GM12878 (cell line): ENCODE data around the gene CADPS. TPM values are rescaled to one million over a fixed set of nuclear protein-coding genes. Genes with fewer than 3 reads are reported as not detected.

ENCODE experiments used
- ATAC-seq: fragments of 200-7000 bp; cut with Tn5 transposase; 3 replicates; pipeline ENCODE4 v1.9.1; 2020; ENCODE audit warnings: mild to moderate bottlenecking, moderate library complexity
- BruUV-seq: library from RNA; stranded (reverse); fragments of 400-500 nt; replicated peaks from 2 replicates; lab custom pipeline; 2021; lab: Mats Ljungman, UMichigan
- CTCF ChIA-PET: fragments of 300-600 bp; sonication (Branson Sonifier 250); formaldehyde crosslinking; extraction: SDS; loops from one replicate; lab custom pipeline; 2021; ENCODE audit warnings: inconsistent platforms; lab: Yijun Ruan, JAX
- POLR2A ChIA-PET: fragments of 350-600 bp; formaldehyde crosslinking; extraction: SDS; loops from one replicate; lab custom pipeline; 2021; ENCODE audit warnings: inconsistent platforms; lab: Charles Lee
- RAD21 ChIA-PET: fragments of 300-600 bp; sonication (Branson Sonifier 250); formaldehyde crosslinking; loops from one replicate; lab custom pipeline; 2023; ENCODE audit warnings: antibody characterized with exemption; ENCODE audit not compliant: unreplicated experiment; lab: Charles Lee
- SMC1A ChIA-PET: fragments of 300-600 bp; sonication (Branson Sonifier 250); formaldehyde crosslinking; loops from one replicate; lab custom pipeline; 2023; ENCODE audit not compliant: unreplicated experiment, uncharacterized antibody; lab: Charles Lee
- DNase-seq: peaks from one replicate; pipeline ENCODE4 v3.0.0-alpha.2; 2011; ENCODE audit warnings: low read depth, low spot score
- FAIRE-seq: peaks from 3 replicates; lab custom pipeline; 2011; peaks lifted over from hg19 to GRCh38; lab: Jason Lieb, UNC
- H2AFZ ChIP-seq: 2 replicates; pipeline ENCODE4 v1.6.0; 2011; ENCODE audit warnings: low read depth, low read length, control low read depth; ENCODE audit not compliant: control insufficient read depth
- H3K27ac ChIP-seq: 2 replicates; pipeline ENCODE4 v1.5.1; 2011; ENCODE audit warnings: control low read depth; ENCODE audit not compliant: control insufficient read depth, insufficient read depth
- H3K27me3 ChIP-seq, 2 experiments: replicated peaks in 1 of 2; 2 replicates each; pipeline versions ENCODE4 v1.6.0 to v1.6.1; 2011; ENCODE audit warnings: low read length in 1 of 2; ENCODE audit not compliant: control insufficient read depth in 2 of 2, insufficient read depth in 2 of 2
- H3K36me3 ChIP-seq, 2 experiments: 2 replicates each; pipeline ENCODE4 v1.5.1; 2011; ENCODE audit warnings: low read length in 1 of 2; ENCODE audit not compliant: control insufficient read depth in 2 of 2, insufficient read depth in 2 of 2
- H3K4me1 ChIP-seq: 2 replicates; pipeline ENCODE4 v1.6.1; 2011; ENCODE audit warnings: mild to moderate bottlenecking, low read length, moderate library complexity, mixed read lengths; ENCODE audit not compliant: control insufficient read depth, insufficient read depth
- H3K4me2 ChIP-seq: 2 replicates; pipeline ENCODE4 v1.6.0; 2011; ENCODE audit warnings: control low read depth; ENCODE audit not compliant: control insufficient read depth, insufficient read depth
- H3K4me3 ChIP-seq: fragments of 200-600 bp; sonication (generic); 2 replicates; pipeline ENCODE4 v1.5.1; 2016
- H3K79me2 ChIP-seq: 2 replicates; pipeline ENCODE4 v1.6.0; 2011; ENCODE audit warnings: low read length; ENCODE audit not compliant: control insufficient read depth, insufficient read depth
- H3K9ac ChIP-seq: 2 replicates; pipeline ENCODE4 v1.8.0; 2011; ENCODE audit warnings: low read length, control low read depth, mixed read lengths; ENCODE audit not compliant: control insufficient read depth, insufficient read depth
- H3K9me3 ChIP-seq: replicated peaks from 3 replicates; pipeline ENCODE4 v1.5.1; 2011; ENCODE audit warnings: mild to moderate bottlenecking, low read length; ENCODE audit not compliant: control insufficient read depth, insufficient read depth
- H4K20me1 ChIP-seq: 2 replicates; pipeline ENCODE4 v1.6.0; 2011; ENCODE audit not compliant: control insufficient read depth, insufficient read depth
- CBX3 ChIP-seq: fragments of 200-600 bp; sonication (generic); IDR thresholded peaks from 2 replicates; pipeline ENCODE4 v1.6.1; 2016; ENCODE audit warnings: low read depth, borderline replicate concordance
- CREB1 ChIP-seq: IDR thresholded peaks from 2 replicates; pipeline ENCODE4 v1.6.1; 2012; ENCODE audit warnings: low read depth, mild to moderate bottlenecking, inconsistent platforms
- FOS ChIP-seq: IDR thresholded peaks from 3 replicates; pipeline ENCODE4 v1.6.1; 2011; ENCODE audit warnings: borderline replicate concordance; ENCODE audit not compliant: insufficient read length; ENCODE audit errors: extremely low read depth
- MTA2 ChIP-seq: fragments of 450-650 bp; IDR thresholded peaks from 2 replicates; pipeline ENCODE4 v1.6.1; 2016; ENCODE audit warnings: low read depth, mild to moderate bottlenecking, moderate library complexity
- NBN ChIP-seq: fragments of 450-650 bp; IDR thresholded peaks from 2 replicates; pipeline ENCODE4 v1.6.1; 2016
- NFYA ChIP-seq: IDR thresholded peaks from 2 replicates; pipeline ENCODE4 v1.6.1; 2011; ENCODE audit warnings: low read depth, mild to moderate bottlenecking, low read length, improper control_type of control experiment, borderline replicate concordance
- NKRF ChIP-seq: fragments of 450-650 bp; conservative IDR thresholded peaks from 2 replicates; pipeline ENCODE4 v1.6.1; 2017; ENCODE audit warnings: mild to moderate bottlenecking, moderate library complexity
- SMARCA5 ChIP-seq: fragments of 450-650 bp; IDR thresholded peaks from 2 replicates; pipeline ENCODE4 v1.6.1; 2017; ENCODE audit warnings: mild to moderate bottlenecking
- SREBF2 ChIP-seq: IDR thresholded peaks from 2 replicates; pipeline ENCODE4 v1.6.1; 2012; ENCODE audit warnings: mild to moderate bottlenecking, low read length
- WGBS: methylation state at CpG from one replicate; pipeline ENCODE4 v1.1.6; 2016; ENCODE audit warnings: low lambda C conversion rate; ENCODE audit not compliant: insufficient replicate concordance, insufficient coverage; ENCODE audit errors: missing lambda C conversion rate; 5-methylcytosine and 5-hydroxymethylcytosine counted together
- in situ Hi-C: fragments of 300-500 bp; cut with MboI; formaldehyde crosslinking; loops from 9 replicates; pipeline ENCODE4 v1.14.3; 2018; ENCODE audit warnings: mixed read lengths
- intact Hi-C: fragments of 100-400 bp; cut with micrococcal nuclease; formaldehyde crosslinking; loops from one replicate; pipeline ENCODE4 v1.14.2; 2022; ENCODE audit not compliant: unreplicated experiment
- polyA plus RNA-seq, 11 experiments: library from polyadenylated mRNA; depleted of rRNA in 4 of 11; unstranded in 6 of 11; stranded (reverse) in 5 of 11; fragments of >200 nt; fragmentation: Nextera tagmentation in 4 of 11; fragmentation: Illumina TruSeq in 1 of 11; extraction: Ambion mirVana in 4 of 11; extraction: Trizol in 1 of 11; gene quantifications; 1 replicate in 1 of 11; 2 replicates in 10 of 11; pipeline versions ENCODE4 v1.2.1 to v1.2.3, GENCODE V29; 2011 to 2016; ENCODE audit warnings: inconsistent platforms in 2 of 11, missing spikeins in 2 of 11, low read depth in 1 of 11
- total RNA-seq, 4 experiments: library from RNA; depleted of rRNA in 3 of 4; stranded (reverse); fragments of >200 nt in 3 of 4; fragmentation: Illumina TruSeq in 1 of 4; extraction: Trizol in 1 of 4; gene quantifications; 2 replicates each; pipeline versions ENCODE4 v1.2.1 to v1.2.3, GENCODE V29; 2013 to 2021
- TF ChIP-seq, protein P1 (sequence below): fragments of 450-650 bp; IDR thresholded peaks from 2 replicates; pipeline ENCODE4 v1.6.1; 2016; ENCODE audit warnings: mild to moderate bottlenecking
- TF ChIP-seq, protein P2 (sequence below): fragments of 450-650 bp; IDR thresholded peaks from 2 replicates; pipeline ENCODE4 v1.6.1; 2017; ENCODE audit warnings: mild to moderate bottlenecking, low read depth, inconsistent platforms; ENCODE audit not compliant: poor library complexity, severe bottlenecking

The CADPS gene
- total and polyA plus RNA-seq, 10 of the 15 experiments (the other 5 are each of a cell fraction or from before 2014, with no cell fraction given): 0.20 TPM; not detected in 9

DNA sequence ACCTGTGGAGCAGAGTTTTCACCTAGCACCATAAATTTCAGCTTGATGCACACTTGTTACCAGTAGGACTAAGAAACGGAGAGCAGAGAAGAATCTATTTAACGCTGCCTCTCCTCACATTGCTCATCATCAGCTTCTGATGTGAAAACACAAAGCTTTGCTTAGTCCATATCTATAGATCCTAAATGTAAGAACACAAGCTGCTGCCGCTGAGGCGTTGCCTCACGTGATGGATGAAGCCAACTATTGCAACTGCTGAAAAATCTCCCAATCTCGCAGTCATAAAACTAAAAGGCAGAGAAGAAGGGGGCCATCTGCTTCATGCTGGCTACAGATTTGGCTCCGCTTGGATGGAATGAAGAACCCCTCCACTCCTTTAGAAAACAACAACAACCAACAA, 42.7 kb downstream of the CADPS start:
- BruUV-seq: no TSS peak
- H2AFZ ChIP-seq: no peak overlapping the region
- H3K4me1 ChIP-seq: no peaks in the 10 kb centered on the region
- DNase-seq (no peak), FAIRE-seq (no peak), ATAC-seq (no peak)
- TF ChIP-seq SREBF2 (no peak), MTA2 (no peak), NBN (no peak), CREB1 (no peak)
- TF ChIP-seq, protein P1, sequence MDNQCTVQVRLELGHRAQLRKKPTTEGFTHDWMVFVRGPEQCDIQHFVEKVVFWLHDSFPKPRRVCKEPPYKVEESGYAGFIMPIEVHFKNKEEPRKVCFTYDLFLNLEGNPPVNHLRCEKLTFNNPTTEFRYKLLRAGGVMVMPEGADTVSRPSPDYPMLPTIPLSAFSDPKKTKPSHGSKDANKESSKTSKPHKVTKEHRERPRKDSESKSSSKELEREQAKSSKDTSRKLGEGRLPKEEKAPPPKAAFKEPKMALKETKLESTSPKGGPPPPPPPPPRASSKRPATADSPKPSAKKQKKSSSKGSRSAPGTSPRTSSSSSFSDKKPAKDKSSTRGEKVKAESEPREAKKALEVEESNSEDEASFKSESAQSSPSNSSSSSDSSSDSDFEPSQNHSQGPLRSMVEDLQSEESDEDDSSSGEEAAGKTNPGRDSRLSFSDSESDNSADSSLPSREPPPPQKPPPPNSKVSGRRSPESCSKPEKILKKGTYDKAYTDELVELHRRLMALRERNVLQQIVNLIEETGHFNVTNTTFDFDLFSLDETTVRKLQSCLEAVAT: no peak
- no peak overlapping the region for H3K27ac ChIP-seq
- H3K36me3 ChIP-seq: no peaks in the 10 kb centered on the region
- CTCF ChIA-PET: interaction anchor here (1.8 kb wide), 1 partner anchor 9 kb away, joined by 4 read pairs; no protein-coding TSS in a partner anchor
- SMC1A ChIA-PET: no interaction called here
- no peaks in the 10 kb centered on the region for H3K79me2 ChIP-seq
- WGBS: 76% methylated on average over 7 of the region's 7 CpGs
- no peak overlapping the region for H3K4me3 ChIP-seq
- RAD21 ChIA-PET: interaction anchor here (1.2 kb wide), 1 partner anchor 164 kb away, joined by 3 read pairs; no protein-coding TSS in a partner anchor
- POLR2A ChIA-PET: no interaction called here
- H3K9ac ChIP-seq: no peak overlapping the region
- no peaks in the 10 kb centered on the region; a peak in 1 of 4 replicates for H3K27me3 ChIP-seq
- in situ Hi-C loops: no loop called here
- intact Hi-C loops: no loop called here
- H3K4me2 ChIP-seq: no peak overlapping the region
- no peaks in the 10 kb centered on the region for H4K20me1 ChIP-seq
- H3K9me3 ChIP-seq: no peaks in the 10 kb centered on the region

DNA sequence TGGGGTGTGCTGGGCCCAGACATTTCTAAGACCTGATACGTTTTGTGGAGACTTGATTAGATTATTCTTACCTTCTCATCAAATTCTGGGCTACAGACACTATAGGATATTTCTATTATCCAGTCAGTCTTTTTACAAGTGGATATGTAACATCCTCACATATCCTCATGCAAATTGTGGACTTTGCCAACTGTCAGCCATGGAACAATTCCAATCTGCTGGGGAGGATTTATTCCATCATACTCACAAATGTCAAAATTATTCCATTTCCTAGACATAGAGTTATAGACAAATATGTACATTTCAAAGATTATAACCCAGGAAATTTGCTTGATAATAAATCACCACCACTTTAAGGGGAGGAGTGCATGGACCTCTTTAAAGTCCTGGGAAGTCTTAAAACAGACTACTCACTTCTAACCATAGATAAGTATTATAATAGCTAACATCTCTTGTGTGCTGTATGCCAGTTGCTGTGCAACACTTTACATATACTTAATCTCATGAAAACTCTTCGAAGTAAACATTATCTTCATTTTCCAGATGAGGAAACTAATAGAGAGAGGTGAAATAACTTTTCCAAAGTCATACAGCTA, 44.4 kb downstream of the CADPS start:
- DNase-seq: no peak
- POLR2A ChIA-PET: no interaction called here
- CTCF ChIA-PET: interaction anchor here (1.4 kb wide), 1 partner anchor 400 kb away, joined by 3 read pairs; no protein-coding TSS in a partner anchor
- H3K27me3 ChIP-seq: no peaks in the 10 kb centered on the region; a peak in 1 of 4 replicates
- no peak for ATAC-seq
- H3K4me3 ChIP-seq: no peak overlapping the region
- H3K4me2 ChIP-seq: no peak overlapping the region
- RAD21 ChIA-PET: no interaction called here
- H3K79me2 ChIP-seq: no peaks in the 10 kb centered on the region
- in situ Hi-C loops: no loop called here
- H3K27ac ChIP-seq: no peak overlapping the region
- H2AFZ ChIP-seq: no peak overlapping the region
- BruUV-seq: no TSS peak
- 0% methylated on average over 2 of the region's 2 CpGs for WGBS
- no peak for FAIRE-seq
- no peak overlapping the region for H3K9ac ChIP-seq
- no peaks in the 10 kb centered on the region for H3K9me3 ChIP-seq
- intact Hi-C loops: loop anchor here (2.0 kb wide), 1 partner anchor 234 kb away; no protein-coding TSS in a partner anchor
- SMC1A ChIA-PET: no interaction called here
- H4K20me1 ChIP-seq: no peaks in the 10 kb centered on the region
- no peaks in the 10 kb centered on the region for H3K4me1 ChIP-seq
- H3K36me3 ChIP-seq: no peaks in the 10 kb centered on the region
- no peak for TF ChIP-seq NKRF
- no peak for TF ChIP-seq CBX3
- no peak for TF ChIP-seq FOS
- no peak for TF ChIP-seq NFYA
- TF ChIP-seq SMARCA5: no peak
- TF ChIP-seq, protein P2, sequence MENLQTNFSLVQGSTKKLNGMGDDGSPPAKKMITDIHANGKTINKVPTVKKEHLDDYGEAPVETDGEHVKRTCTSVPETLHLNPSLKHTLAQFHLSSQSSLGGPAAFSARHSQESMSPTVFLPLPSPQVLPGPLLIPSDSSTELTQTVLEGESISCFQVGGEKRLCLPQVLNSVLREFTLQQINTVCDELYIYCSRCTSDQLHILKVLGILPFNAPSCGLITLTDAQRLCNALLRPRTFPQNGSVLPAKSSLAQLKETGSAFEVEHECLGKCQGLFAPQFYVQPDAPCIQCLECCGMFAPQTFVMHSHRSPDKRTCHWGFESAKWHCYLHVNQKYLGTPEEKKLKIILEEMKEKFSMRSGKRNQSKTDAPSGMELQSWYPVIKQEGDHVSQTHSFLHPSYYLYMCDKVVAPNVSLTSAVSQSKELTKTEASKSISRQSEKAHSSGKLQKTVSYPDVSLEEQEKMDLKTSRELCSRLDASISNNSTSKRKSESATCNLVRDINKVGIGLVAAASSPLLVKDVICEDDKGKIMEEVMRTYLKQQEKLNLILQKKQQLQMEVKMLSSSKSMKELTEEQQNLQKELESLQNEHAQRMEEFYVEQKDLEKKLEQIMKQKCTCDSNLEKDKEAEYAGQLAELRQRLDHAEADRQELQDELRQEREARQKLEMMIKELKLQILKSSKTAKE: no peak
